PFSK-1 (cell line): ENCODE data around the gene CHRD.

Experiments
- FOXP2 ChIP-seq: optimal IDR thresholded peaks from 2 replicates; pipeline ENCODE3; 2011; ENCODE audit warnings: borderline replicate concordance, control low read depth, inconsistent platforms; ENCODE audit not compliant: insufficient read depth; ENCODE audit errors: extremely low read length, extremely low read depth
- POLR2AphosphoS5 ChIP-seq: IDR thresholded peaks from 2 replicates; pipeline ENCODE4 v1.6.1; 2012; ENCODE audit warnings: low read depth, mild to moderate bottlenecking, control low read depth, low read length, moderate library complexity
- SIN3A ChIP-seq: IDR thresholded peaks from 2 replicates; pipeline ENCODE4 v1.6.1; 2012; ENCODE audit warnings: mild to moderate bottlenecking, low read length, moderate library complexity, borderline replicate concordance; ENCODE audit not compliant: insufficient read depth
- TAF1 ChIP-seq: IDR thresholded peaks from 2 replicates; pipeline ENCODE4 v1.6.1; 2012; ENCODE audit warnings: low read length, control low read depth, borderline replicate concordance; ENCODE audit not compliant: insufficient read depth
- TF ChIP-seq, protein P1 (sequence below), 2 experiments: IDR thresholded peaks; 2 replicates each; pipeline versions ENCODE4 v1.6.1 to v1.8.0; 2011 to 2012; ENCODE audit warnings: low read depth in 2 of 2, low read length in 2 of 2, control low read depth in 1 of 2, inconsistent platforms in 1 of 2, mild to moderate bottlenecking in 1 of 2, moderate library complexity in 1 of 2; ENCODE audit not compliant: insufficient read depth in 1 of 2

DNA sequence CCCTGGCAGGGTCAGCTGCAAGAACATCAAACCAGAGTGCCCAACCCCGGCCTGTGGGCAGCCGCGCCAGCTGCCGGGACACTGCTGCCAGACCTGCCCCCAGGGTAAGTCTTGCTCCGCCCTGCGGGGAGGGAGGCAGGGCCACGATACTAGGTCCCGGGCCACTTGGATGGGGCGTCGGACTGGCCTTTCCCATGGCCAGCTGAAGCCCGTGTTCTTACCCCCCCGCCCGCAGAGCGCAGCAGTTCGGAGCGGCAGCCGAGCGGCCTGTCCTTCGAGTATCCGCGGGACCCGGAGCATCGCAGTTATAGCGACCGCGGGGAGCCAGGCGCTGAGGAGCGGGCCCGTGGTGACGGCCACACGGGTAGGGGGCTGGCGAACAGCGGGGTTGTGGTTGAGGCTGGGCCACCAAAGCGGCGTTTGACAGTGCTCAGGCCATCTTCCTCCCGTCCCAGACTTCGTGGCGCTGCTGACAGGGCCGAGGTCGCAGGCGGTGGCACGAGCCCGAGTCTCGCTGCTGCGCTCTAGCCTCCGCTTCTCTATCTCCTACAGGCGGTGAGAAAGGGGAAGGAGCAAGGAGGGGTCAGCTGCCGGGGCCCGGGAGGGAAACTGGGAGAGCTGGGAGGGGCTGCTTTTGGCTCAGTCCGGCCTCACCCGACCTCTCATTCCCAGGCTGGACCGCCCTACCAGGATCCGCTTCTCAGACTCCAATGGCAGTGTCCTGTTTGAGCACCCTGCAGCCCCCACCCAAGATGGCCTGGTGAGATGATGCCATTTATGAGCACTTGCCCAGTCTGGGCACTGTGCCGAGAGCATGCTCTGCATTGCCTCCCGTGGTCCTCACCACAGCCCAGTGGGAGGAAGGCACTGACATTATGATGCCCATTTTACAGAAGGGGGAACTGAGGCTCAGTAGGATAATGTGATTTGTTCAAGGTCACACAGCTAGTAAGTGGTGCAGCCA is 1.7 kb downstream of the CHRD start:
- TF ChIP-seq TAF1 (no peak), POLR2AphosphoS5 (no peak), SIN3A (no peak), FOXP2 (no peak)
- TF ChIP-seq, protein P1, sequence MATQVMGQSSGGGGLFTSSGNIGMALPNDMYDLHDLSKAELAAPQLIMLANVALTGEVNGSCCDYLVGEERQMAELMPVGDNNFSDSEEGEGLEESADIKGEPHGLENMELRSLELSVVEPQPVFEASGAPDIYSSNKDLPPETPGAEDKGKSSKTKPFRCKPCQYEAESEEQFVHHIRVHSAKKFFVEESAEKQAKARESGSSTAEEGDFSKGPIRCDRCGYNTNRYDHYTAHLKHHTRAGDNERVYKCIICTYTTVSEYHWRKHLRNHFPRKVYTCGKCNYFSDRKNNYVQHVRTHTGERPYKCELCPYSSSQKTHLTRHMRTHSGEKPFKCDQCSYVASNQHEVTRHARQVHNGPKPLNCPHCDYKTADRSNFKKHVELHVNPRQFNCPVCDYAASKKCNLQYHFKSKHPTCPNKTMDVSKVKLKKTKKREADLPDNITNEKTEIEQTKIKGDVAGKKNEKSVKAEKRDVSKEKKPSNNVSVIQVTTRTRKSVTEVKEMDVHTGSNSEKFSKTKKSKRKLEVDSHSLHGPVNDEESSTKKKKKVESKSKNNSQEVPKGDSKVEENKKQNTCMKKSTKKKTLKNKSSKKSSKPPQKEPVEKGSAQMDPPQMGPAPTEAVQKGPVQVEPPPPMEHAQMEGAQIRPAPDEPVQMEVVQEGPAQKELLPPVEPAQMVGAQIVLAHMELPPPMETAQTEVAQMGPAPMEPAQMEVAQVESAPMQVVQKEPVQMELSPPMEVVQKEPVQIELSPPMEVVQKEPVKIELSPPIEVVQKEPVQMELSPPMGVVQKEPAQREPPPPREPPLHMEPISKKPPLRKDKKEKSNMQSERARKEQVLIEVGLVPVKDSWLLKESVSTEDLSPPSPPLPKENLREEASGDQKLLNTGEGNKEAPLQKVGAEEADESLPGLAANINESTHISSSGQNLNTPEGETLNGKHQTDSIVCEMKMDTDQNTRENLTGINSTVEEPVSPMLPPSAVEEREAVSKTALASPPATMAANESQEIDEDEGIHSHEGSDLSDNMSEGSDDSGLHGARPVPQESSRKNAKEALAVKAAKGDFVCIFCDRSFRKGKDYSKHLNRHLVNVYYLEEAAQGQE (IDR thresholded peaks at IDR 0.05; ENCODE audit: insufficient read depth in 1 of 2, low read depth in 2 of 2, low read length in 2 of 2) = no peak
